H4 (cell line): ENCODE results near the gene RBSN. TPM values are rescaled to one million over a fixed set of nuclear protein-coding genes. Genes with fewer than 3 reads are reported as not detected.

Experiments used
- DNase-seq: peaks from one replicate; pipeline ENCODE4 v3.0.0-alpha.2; 2015; ENCODE audit warnings: low spot score
- total RNA-seq: library from RNA; depleted of rRNA; stranded (reverse); fragments of >200 nt; shearing (Covaris generic); gene quantifications from 2 replicates; pipeline ENCODE4 v1.2.3, GENCODE V29; 2014

Gene RBSN
- total RNA-seq, 1 experiment from 2014 or later, result 12.7 TPM

DNA sequence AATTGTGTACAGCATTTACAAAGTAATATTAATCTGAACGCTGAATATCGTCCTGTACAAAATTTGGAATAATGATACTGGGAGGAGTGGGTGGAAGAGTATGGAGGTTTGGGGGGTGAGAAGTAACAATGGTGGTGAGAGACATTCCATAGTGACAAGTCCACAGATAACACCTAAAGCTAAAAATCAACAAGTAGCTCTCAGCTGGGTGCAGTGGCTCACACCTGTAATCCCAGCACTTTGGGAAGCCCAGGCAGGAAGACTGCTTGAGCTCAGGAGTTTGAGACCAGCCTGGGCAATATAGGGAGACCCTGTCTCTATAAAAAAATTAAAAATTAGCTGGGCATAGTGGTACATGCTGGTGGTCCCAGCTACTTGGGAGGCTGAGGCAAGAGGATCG lies 38.9 kb downstream of the RBSN start:
- DNase-seq, result no peak

- DNase-seq, result no peak
Measured at GRCh38 chr3:15056676-15057404, 42.1 kb downstream of the RBSN start.

- no peak for DNase-seq
Measured at GRCh38 chr3:15055019-15055557, 43.9 kb downstream of the RBSN start.

- no peak for DNase-seq
Measured at GRCh38 chr3:15053541-15053940, 45.4 kb downstream of the RBSN start.

- no peak for DNase-seq
Measured at GRCh38 chr3:15052335-15053242, 46.4 kb downstream of the RBSN start.

DNA sequence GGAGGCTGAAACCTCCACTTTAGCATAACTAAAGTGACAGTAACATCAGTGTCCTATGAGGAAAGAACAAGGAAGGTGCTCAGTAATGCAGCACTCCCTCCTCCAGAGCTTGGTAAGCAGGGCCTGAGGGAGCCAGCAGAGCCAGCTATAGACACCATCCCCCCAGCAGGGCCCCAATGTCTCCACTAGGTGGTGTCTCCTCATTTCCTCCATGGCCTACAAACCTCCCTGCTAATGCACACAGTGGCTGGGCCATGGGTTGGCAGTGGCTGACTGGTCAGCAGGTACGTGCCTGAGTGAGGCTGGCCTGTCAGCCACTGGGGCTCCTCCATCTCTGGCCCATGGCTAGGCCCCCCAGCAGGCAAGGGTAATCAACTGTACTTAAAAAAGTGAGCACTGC lies 47.4 kb downstream of the RBSN start:
- peak; percentile 33 for DNase-seq

DNA sequence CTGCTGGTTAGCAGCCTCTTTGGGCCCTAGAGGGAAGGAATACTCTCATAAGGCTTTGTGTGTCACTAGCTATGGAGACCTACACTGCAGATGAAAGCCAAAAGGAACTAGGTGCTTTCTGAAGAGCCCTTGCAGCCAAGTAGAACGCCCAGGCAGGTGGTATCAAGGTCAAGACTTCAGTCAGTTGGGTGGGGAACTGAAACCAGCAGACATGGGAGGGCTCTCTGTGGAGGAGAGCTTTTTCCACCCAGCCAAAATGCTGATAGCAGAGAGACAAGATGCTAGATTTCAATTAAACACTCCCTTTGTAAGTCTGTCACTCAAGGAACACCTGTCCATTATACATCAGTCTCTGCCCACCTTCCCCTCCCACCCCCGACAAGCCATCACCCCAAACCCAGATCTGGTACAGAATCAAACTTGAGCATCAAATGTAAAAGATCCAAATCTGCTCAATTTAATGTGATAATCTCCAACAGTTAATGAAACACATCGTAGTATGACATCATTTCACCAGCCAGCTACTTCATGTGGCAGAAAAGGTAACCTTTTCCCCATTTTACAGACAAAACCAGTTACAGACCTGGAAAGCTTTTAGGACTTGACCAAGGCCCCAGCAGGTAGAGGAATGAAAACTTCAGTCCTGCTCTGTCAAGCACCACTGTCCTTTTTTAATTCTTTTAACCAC lies 48.4 kb downstream of the RBSN start:
- no peak for DNase-seq

DNA sequence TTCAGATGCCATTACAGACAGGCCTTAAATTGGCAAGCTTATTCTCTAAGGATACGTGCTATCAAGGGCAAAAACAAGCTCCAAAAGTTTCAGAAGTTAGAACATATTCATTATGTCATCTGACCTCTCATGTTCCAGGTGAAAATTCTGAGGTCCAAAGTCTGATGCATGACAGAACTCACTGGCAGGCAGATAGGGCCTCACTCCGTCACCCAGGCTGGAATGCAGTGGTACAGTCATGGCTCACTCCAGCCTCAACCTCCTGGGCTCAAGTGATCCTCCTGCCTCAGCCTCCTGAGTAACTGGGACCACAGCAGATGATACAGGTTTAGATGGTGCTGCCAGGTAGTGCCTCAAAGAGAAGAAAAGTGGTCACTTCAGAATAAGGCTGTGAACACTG lies 49.4 kb downstream of the RBSN start:
- no peak for DNase-seq

DNA sequence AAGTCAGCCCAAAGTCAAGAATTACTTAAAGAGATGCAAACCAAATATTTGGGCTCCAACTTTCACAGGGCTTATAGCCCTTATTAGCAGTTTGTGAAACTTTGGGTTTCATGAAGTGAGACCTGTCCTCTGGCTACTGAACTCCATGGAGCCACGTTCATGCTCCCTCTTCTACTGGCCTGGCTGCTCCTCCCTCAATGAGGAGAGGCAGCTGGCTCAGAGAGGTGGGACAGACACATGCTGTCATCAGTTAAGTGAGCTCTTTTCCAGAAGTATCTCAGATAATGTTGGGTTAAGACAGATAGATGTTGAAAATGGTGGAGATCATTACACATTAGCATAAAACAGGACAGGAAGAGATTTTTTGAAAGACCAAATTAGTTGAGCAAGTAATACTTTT lies 53.3 kb downstream of the RBSN start:
- no peak for DNase-seq

DNA sequence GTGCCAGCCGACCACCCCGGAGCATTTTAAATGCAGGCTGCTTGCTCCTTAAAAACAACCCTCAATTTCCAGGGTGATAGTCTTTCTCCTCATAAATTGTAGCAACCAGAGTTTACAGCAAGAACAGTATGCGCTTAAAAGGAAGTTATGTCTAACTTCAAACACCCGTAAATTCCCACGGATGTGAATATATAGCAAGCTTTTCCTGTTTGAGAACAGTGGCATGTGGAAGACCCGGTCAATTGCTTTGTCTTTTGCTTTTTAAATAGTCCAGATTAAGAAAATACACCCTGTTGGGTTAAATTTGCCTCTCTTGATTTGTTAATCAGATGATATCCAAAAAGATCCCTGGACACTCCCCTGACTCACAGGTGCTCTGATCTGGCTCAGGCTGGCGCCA lies 54.6 kb downstream of the RBSN start:
- no peak for DNase-seq

DNA sequence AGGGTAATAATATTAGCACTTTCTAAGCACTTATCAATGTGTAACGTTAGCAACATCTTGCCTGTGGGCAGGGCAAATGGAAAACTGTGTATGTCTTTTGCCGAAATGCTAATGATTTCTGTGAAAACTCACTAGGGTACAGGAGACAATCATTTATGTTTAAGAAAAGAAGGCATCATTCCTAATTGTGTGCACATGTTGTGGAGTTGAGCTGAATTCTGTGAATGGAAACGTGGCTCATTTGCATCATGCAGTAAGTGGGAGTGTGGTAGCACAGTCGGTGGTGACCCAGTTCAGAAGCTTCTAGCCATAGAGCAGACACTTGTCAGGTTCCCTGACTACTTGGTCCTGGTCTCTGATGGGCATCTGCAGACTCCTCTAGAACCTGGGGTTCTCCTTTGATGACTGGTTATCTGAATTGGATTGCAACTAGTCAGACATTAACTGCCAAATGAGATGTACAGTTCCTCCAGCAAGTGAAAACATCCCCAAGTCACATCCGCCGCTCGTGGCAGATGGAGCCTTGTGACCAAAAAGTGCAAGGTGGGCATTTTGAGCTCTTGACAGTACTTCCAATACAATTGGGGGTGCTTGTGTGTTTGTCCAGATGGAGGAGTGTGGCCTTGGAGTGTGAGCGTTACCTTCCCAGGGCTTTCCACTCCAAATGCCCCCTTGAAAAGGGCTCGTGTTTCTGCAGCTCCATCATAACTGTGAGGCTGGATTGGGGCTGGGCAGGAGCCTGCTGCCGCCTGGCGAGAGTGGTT lies 55.4 kb downstream of the RBSN start:
- DNase-seq, result no peak

DNA sequence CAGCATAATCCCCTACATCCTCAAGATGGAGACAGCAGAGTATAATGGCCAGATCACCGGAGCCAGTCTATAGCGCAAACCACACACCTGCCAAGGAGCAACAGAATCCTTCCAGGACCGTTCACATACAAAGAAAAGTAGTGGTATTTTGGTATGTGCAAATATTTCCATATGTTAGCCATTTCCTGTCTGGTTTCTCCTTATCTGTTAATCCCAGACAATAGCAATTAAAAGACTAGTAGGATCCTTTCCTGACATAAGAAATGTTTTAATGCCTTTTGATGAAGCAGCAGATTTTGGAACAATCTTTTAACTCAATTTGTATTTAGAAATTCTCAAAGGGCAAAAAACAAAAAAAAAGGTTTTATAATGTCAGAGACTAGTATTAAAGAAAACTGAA lies 56.0 kb downstream of the RBSN start:
- DNase-seq, result no peak

DNA sequence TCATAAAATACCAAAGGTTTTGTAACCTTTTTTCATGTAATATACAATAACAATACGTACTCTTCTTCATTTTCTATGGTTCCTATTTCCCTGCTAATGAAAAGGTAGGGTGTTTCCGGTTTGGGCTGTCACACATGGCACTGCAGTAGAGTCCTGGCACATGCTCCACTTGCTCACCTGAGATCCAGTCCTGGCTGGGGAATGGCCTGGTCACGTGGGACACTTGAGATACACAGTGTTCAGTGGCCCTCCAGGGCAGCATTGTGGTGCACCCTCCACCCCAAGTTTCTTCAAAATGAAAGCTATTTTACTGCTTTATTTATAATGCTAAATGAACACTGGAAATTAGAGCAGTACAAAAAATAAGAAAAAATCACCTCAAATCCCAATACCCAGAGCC lies 57.0 kb downstream of the RBSN start:
- DNase-seq, result no peak

- no peak for DNase-seq
Measured at GRCh38 chr3:15040844-15041243, 58.1 kb downstream of the RBSN start.

DNA sequence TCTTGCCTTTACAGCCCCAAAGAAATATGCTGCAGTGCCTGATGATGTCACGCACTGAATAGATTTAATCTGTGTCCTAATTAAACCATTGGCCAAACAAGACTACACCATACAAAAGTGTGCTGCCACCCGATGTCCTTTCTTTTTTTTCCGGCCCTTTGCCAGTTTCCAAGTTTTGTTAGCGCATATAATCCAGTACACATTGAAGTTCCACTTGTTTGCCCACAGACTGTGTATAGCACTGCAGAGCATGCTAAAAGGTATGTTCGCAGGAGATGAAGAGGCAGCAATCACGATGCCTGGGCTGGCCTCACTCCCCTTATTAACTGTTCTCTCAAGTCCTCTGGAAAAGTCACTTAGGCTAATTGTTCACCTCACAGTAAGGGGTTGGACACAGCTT lies 60.6 kb downstream of the RBSN start:
- DNase-seq, result no peak

DNA sequence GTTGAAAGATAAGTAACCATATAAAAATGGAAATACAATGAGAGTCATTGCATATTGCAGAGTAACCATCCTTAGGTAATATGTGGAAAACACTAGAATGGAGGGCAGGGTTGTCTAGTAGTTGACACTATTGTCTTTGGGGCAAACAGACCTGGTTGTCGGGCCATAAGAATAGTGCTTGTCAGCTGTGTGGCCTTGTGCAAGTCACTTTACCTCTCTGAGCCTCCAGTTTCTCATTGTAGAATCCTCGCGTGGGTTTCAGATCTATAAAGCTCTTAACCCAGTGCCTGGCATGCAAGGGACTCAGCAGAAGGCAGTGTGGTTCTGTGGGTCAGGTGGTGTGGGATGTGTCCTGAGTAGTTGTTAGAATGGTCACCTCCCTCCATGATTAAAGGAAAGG lies 65.8 kb downstream of the RBSN start:
- no peak for DNase-seq

GRCh38 chr3:15032650-15033049 lies 66.3 kb downstream of the RBSN start:
- DNase-seq, result no peak

DNA sequence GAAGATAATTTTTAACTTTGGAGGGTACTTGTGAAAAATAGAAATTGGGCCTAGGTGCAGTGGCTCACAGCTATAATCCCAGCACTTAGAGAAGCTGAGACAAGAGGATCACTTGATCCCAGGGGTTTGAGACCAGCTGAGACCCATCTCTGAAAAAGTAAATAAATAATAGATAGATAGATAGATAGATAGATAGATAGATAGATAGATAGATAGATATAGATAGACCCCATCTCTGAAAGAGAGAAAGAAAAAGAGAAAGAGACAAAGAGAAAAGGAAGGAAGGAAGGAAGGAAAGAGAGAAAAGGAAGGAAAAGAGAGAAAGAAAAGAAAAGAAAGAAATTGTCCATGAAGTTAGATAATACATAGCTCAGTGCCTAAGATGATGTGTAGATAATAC lies 69.3 kb downstream of the RBSN start:
- no peak for DNase-seq

DNA sequence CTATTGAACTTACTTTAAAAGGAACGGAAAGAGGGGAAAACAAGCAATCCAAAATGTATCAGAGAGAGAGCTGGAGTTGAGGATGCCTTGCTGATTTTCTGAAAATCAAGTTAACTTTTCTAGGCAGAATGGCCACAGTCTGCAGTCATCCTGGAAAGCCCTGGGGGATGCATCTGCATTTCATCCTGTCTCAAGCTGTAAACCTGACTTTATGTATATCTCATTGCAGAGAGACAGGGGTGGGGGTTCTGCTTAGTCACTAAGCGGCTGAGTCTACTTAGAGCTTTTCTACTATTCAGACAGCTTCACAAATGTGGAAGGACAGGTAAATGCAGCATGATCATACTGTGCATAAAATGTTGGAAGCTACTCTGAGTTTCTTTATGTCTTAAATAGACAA lies 75.2 kb downstream of the RBSN start:
- DNase-seq, result no peak

GRCh38 chr3:15023249-15023648 lies 75.7 kb downstream of the RBSN start:
- DNase-seq, result no peak
